Measurements from ENCODE around the gene SPOPL. TPM values are rescaled to one million over a fixed set of nuclear protein-coding genes. Genes with fewer than 3 reads are reported as not detected.

SPOPL gene
- total and polyA plus RNA-seq, 4 donors, result 3.4 to 15.8 (median 9.4) TPM

- Histone ChIP-seq H3K4me1 (ENCODE audit: control insufficient read depth in 4 of 4, insufficient read depth in 4 of 4, low read length in 3 of 4) (no peaks in the 10 kb centered on the region), H3K9ac (ENCODE audit: low read depth in 1 of 2, low read length in 2 of 2) (no peak overlapping the region), H3K36me3 (ENCODE audit: control insufficient read depth in 4 of 4, insufficient read depth in 3 of 4, low read depth in 1 of 4, low read length in 3 of 4) (no peaks in the 10 kb centered on the region), H3K27ac (ENCODE audit: low read depth in 1 of 2, low read length in 2 of 2) (no peak overlapping the region), H3K9me3 (ENCODE audit: control insufficient read depth in 4 of 4, low read length in 3 of 4) (no peaks in the 10 kb centered on the region), H3K27me3 (ENCODE audit: control insufficient read depth in 4 of 4, insufficient read depth in 4 of 4, low read length in 3 of 4) (no peaks in the 10 kb centered on the region), H3K4me3 (ENCODE audit: low read depth in 1 of 3, low read length in 3 of 3) (no peak overlapping the region)
- 42% methylated on average over 1 of the region's 1 CpG for WGBS
- TF ChIP-seq NR2F2 (IDR thresholded peaks at IDR 0.05), result no peak
- no peak for DNase-seq (ENCODE audit: low spot score)
Observed at GRCh38 chr2:138468617-138469016, 33.0 kb upstream of the SPOPL start.

GRCh38 chr2:138469411-138469810 lies 32.2 kb upstream of the SPOPL start:
- H3K27ac ChIP-seq (ENCODE audit: low read depth in 1 of 2, low read length in 2 of 2), result no peak overlapping the region
- H3K4me1 ChIP-seq (ENCODE audit: control insufficient read depth in 4 of 4, insufficient read depth in 4 of 4, low read length in 3 of 4), result no peaks in the 10 kb centered on the region
- WGBS, result 84% methylated on average over 1 of the region's 1 CpG
- H3K9ac ChIP-seq (ENCODE audit: low read depth in 1 of 2, low read length in 2 of 2), result no peak overlapping the region
- TF ChIP-seq JUND (IDR thresholded peaks at IDR 0.05), result no peak
- no peak for TF ChIP-seq RAD21 (IDR thresholded peaks at IDR 0.05)
- no peak for TF ChIP-seq RXRA (IDR thresholded peaks at IDR 0.05)
- TF ChIP-seq MAX (IDR thresholded peaks at IDR 0.05), result no peak
- no peak for TF ChIP-seq TAF1 (conservative IDR thresholded peaks at IDR 0.05)
- no peak for TF ChIP-seq CTCF (IDR thresholded peaks at IDR 0.05; ENCODE audit: low read depth, low read length, missing input control)
- TF ChIP-seq REST (IDR thresholded peaks at IDR 0.05), result no peak
- no peak for TF ChIP-seq NR2F2 (IDR thresholded peaks at IDR 0.05)
- TF ChIP-seq ATF3 (IDR thresholded peaks at IDR 0.05), result no peak
- no peaks in the 10 kb centered on the region for H3K36me3 ChIP-seq (ENCODE audit: control insufficient read depth in 4 of 4, insufficient read depth in 3 of 4, low read depth in 1 of 4, low read length in 3 of 4)
- no peaks in the 10 kb centered on the region for H3K9me3 ChIP-seq (ENCODE audit: control insufficient read depth in 4 of 4, low read length in 3 of 4)
- DNase-seq (ENCODE audit: low spot score), result no peak
- H3K27me3 ChIP-seq (ENCODE audit: control insufficient read depth in 4 of 4, insufficient read depth in 4 of 4, low read length in 3 of 4), result no peaks in the 10 kb centered on the region
- H3K4me3 ChIP-seq (ENCODE audit: low read depth in 1 of 3, low read length in 3 of 3), result no peak overlapping the region

GRCh38 chr2:138470941-138471340 lies 30.6 kb upstream of the SPOPL start:
- Histone ChIP-seq H3K9ac (ENCODE audit: low read depth in 1 of 2, low read length in 2 of 2) (no peak overlapping the region), H3K4me3 (ENCODE audit: low read depth in 1 of 3, low read length in 3 of 3) (no peak overlapping the region), H3K27ac (ENCODE audit: low read depth in 1 of 2, low read length in 2 of 2) (no peak overlapping the region), H3K36me3 (ENCODE audit: control insufficient read depth in 4 of 4, insufficient read depth in 3 of 4, low read depth in 1 of 4, low read length in 3 of 4) (no peaks in the 10 kb centered on the region), H3K9me3 (ENCODE audit: control insufficient read depth in 4 of 4, low read length in 3 of 4) (no peaks in the 10 kb centered on the region), H3K27me3 (ENCODE audit: control insufficient read depth in 4 of 4, insufficient read depth in 4 of 4, low read length in 3 of 4) (no peaks in the 10 kb centered on the region), H3K4me1 (ENCODE audit: control insufficient read depth in 4 of 4, insufficient read depth in 4 of 4, low read length in 3 of 4) (no peaks in the 10 kb centered on the region)
- 95% methylated on average over 5 of the region's 5 CpGs for WGBS
- no peak for DNase-seq (ENCODE audit: low spot score)
- no peak for TF ChIP-seq YY1 (IDR thresholded peaks at IDR 0.05)
- no peak for TF ChIP-seq CTCF (IDR thresholded peaks at IDR 0.05; ENCODE audit: low read depth, low read length, missing input control)
- TF ChIP-seq JUND (IDR thresholded peaks at IDR 0.05), result no peak
- no peak for TF ChIP-seq HNF4G (IDR thresholded peaks at IDR 0.05)
- no peak for TF ChIP-seq ATF3 (IDR thresholded peaks at IDR 0.05)
- no peak for TF ChIP-seq EGR1 (IDR thresholded peaks at IDR 0.05; ENCODE audit: low read depth in 2 of 2)
- no peak for TF ChIP-seq RAD21 (IDR thresholded peaks at IDR 0.05)
- no peak for TF ChIP-seq RXRA (IDR thresholded peaks at IDR 0.05)
- no peak for TF ChIP-seq FOXA2 (IDR thresholded peaks at IDR 0.05)

Data from liver (tissue), 9 donors.